ENCODE results near the gene IL1F10.

Gene IL1F10

DNA sequence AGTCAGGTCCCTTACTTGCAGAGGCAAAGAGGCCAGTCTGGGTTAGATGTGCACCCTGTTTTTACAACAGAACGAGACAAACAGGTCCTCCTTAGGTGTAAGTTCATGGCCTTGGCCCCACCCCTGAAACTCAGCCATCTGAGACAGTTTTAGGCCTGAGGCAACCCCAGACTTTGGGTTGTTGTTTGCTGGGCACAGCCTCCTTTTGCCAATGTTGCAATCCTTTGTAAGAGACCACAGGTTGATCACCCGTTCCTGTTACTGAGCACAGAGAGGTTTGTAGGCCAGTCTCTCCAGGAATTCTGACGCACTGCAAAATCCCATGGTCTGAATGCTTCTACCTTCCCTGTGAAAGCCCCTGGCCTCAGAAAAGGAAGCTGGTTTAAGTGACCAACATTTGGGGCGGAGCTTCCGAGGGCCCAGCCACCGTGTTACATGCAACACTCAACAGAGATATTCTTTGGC, 44.1 kb downstream of the IL1F10 start:
- DNase-seq (ENCODE audit: low spot score) (no peak), FAIRE-seq (no peak)

- no peak for DNase-seq (ENCODE audit: low spot score)
- no peak for FAIRE-seq
Observed at GRCh38 chr2:113112441-113112840, 44.7 kb downstream of the IL1F10 start.

DNA sequence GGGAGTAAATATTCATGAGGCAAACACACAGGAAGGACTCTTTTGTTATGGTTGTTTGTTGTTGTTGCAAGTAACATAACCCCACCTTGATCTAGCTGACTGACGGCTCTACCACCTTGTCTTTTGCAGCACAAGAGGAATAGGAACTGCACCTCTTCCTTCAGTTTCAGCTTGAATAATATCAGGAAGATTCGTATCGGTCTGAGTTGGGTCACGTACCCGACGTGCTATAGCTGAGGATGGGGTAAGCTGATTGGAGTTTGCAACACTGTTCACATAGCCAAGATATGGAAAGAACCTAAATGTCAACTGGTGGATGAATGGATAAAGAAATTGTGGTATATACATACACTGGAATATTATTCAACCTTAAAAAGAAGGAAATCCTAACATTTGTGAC, 45.1 kb downstream of the IL1F10 start:
- FAIRE-seq (no peak), DNase-seq (ENCODE audit: low spot score) (no peak)

- DNase-seq (ENCODE audit: low spot score) (no peak), FAIRE-seq (no peak)
Observed at GRCh38 chr2:113113807-113114206, 46.0 kb downstream of the IL1F10 start.

GRCh38 chr2:113114224-113114945, 46.6 kb downstream of the IL1F10 start:
- DNase-seq (ENCODE audit: low spot score) (no peak), FAIRE-seq (no peak)

GRCh38 chr2:113114996-113115395, 47.2 kb downstream of the IL1F10 start:
- FAIRE-seq, result no peak
- DNase-seq (ENCODE audit: low spot score), result no peak

- no peak for DNase-seq (ENCODE audit: low spot score)
Observed at GRCh38 chr2:113116100-113116958, 48.6 kb downstream of the IL1F10 start.

GRCh38 chr2:113117541-113118262, 49.9 kb downstream of the IL1F10 start:
- DNase-seq (ENCODE audit: low spot score) (no peak), FAIRE-seq (no peak)

More at GRCh38 chr2:113116100-113116958, 48.6 kb downstream of the IL1F10 start:
- no peak for FAIRE-seq

GRCh38 chr2:113118263-113118657, 50.5 kb downstream of the IL1F10 start:
- FAIRE-seq, result no peak

DNA sequence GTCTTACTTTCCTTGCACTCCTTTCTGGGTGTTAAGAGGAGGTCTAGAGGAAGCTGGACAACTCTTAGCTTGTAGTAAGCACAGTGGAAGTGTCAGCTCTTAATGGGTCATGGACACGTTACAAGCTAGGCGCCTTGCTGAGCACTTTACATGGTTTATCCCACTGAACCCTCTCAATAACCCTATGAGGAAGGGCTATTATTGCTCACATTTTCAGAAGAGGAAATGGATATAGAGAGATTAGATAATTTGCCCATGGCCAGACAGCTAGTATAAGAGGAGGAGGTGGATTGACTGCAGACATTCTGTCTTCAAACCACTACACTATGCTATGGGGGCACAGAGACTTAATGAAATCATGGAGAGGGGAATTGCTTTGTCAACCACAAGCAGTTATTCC, 51.3 kb downstream of the IL1F10 start:
- FAIRE-seq (no peak), DNase-seq (ENCODE audit: low spot score) (no peak)

More at GRCh38 chr2:113118263-113118657, 50.5 kb downstream of the IL1F10 start:
- no peak for DNase-seq (ENCODE audit: low spot score)

DNA sequence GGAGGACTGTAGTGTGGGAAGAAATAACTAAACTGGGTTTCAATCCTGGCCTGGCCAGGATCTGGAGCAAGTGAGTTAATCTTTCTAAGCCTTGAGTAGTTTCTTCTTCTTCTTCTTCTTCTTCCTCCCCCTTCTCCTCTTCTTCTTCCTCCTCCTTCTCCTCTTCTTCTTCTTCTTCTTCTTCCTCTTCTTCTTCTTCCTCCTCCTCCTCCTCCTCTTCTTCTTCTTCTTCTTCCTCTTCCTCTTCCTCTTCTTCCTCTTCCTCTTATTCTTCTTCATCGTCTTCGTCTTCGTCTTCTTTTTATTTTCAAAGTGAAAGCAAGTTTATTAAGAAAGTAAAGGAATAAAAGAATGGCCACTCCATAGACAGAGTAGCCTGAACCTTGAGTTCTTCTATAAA, 53.1 kb downstream of the IL1F10 start:
- FAIRE-seq (no peak), DNase-seq (ENCODE audit: low spot score) (no peak)

DNA sequence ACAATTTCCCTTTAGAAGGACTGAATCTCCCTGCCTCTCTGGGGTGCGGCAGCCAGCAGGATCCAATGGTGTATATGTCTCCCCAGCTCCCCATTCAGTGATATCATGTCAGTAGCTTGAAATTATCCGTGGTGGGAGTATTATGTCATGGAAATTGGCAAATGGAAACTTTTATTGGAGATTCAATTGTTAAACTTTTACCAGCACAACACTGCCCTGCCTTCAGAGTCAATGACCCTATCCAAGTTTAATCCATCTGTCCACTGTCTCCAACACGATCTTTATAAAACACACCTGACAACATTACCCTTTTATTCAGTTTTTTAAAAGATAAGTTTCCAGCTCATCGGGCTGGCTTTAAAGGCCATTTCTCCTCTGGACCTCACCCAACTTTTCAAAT, 54.6 kb downstream of the IL1F10 start:
- no peak for DNase-seq (ENCODE audit: low spot score)
- FAIRE-seq, result no peak

GRCh38 chr2:113123726-113124125, 56.0 kb downstream of the IL1F10 start:
- DNase-seq (ENCODE audit: low spot score) (no peak), FAIRE-seq (no peak)

- DNase-seq (ENCODE audit: low spot score) (no peak), FAIRE-seq (no peak)
Observed at GRCh38 chr2:113124181-113124961, 56.6 kb downstream of the IL1F10 start.

Measured in RCC 7860 (cell line).